ENCODE results near the gene ATP13A5.

ATP13A5 gene, protein sequence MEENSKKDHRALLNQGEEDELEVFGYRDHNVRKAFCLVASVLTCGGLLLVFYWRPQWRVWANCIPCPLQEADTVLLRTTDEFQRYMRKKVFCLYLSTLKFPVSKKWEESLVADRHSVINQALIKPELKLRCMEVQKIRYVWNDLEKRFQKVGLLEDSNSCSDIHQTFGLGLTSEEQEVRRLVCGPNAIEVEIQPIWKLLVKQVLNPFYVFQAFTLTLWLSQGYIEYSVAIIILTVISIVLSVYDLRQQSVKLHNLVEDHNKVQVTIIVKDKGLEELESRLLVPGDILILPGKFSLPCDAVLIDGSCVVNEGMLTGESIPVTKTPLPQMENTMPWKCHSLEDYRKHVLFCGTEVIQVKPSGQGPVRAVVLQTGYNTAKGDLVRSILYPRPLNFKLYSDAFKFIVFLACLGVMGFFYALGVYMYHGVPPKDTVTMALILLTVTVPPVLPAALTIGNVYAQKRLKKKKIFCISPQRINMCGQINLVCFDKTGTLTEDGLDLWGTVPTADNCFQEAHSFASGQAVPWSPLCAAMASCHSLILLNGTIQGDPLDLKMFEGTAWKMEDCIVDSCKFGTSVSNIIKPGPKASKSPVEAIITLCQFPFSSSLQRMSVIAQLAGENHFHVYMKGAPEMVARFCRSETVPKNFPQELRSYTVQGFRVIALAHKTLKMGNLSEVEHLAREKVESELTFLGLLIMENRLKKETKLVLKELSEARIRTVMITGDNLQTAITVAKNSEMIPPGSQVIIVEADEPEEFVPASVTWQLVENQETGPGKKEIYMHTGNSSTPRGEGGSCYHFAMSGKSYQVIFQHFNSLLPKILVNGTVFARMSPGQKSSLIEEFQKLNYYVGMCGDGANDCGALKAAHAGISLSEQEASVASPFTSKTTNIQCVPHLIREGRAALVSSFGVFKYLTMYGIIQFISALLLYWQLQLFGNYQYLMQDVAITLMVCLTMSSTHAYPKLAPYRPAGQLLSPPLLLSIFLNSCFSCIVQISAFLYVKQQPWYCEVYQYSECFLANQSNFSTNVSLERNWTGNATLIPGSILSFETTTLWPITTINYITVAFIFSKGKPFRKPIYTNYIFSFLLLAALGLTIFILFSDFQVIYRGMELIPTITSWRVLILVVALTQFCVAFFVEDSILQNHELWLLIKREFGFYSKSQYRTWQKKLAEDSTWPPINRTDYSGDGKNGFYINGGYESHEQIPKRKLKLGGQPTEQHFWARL

DNA sequence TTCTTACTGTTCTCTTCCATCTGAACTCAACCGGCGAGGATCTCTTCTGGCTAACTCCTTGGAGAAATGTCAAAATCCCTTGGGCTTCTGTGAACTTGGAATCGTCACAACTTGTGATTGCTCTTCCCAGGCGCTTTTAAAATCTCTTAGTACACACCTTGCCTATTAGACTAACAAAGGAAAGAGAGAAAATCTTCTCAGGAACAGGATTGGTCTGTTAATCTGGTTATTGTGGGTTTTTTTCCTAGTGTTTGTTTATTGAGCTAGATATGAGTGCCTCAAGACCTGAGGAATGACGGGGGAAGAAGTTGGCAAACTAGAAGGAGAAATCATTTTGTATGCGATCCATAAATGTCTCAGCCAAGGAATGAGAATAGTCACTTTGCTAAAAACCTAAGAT, at the start of gene ATP13A5:
Gene ATP13A5 (minus strand): TSS at position 48 of the 400 bp plus-strand sequence. CDS start 28 bp downstream, at position 20.
- DNase-seq (ENCODE audit: low spot score): no peak

DNA sequence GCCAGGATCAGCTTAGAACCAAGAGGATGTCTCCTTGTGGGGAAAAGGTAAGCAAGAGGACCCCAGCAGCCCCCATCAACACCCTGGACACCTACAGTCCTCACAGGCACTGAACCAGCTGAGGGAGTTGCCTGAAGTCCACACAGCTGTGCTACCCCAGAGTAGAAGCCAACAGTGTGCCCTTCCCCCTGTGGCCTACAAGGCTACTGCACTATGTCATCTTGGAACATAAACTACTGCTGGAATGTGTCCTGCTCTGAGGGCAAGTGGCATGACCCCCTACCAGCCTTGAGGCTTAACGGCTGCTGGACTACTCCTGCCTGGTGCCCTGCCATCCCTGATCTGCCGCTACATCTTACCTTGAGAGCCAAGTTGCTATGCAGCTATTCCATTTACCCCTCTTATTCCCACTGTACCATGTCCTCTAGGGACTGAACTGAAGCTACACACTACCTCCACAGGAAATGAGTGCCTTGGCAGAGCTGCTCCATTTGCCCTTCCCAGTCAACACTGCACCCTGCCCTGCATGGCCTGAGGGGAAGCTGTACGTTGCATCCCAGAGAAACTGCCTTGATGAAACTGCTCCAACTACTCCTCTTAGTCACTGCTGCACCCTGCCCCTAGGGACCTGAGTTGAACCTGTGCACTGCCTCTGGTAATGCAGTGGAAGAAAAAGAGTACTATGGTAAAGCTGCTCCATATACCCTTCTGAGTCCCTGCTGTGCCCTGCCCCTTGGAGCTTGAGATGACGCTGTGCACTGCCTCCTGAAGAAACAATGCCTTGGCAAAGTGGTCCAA, 40.2 kb upstream of the ATP13A5 start:
- DNase-seq (ENCODE audit: low spot score): no peak

DNA sequence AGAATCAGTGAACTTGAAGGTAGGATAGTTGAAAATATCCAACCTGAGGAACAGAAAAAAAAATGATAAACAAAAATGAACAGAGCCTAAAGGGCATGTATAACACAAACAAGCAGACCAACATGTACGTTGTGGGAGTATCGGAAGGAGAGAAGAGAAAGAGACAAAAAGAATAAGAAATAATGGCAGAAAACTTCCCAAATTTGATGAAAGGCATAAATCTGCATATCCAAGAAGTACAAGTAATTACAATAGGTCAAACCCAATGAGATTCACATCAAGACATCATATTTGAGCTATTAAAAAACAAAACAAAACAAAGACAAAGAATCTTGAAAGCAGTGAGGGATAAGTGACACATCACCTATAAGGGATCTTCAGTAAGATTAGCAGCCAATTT, 38.1 kb upstream of the ATP13A5 start:
- DNase-seq (ENCODE audit: low spot score): no peak

DNA sequence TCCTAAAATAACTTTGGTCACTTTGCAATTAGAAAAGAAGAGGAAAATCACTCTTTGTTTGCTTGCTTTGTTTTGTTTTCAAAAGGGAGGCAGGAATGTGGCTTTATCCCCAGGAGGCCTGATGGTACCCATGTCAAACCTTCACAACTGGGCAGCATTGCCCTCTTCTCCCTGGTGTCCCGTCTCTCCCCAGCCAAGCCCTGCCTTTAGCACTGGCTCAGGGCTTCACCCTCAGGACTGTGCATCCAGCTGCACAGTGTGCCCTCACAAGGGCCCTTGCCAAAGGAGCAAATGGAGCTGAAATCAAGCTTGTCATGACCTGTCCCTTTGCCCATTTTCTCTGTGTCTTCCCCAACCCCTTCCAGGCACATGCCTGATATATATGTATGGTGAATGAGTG, 29.1 kb upstream of the ATP13A5 start:
- no peak for DNase-seq (ENCODE audit: low spot score)

DNA sequence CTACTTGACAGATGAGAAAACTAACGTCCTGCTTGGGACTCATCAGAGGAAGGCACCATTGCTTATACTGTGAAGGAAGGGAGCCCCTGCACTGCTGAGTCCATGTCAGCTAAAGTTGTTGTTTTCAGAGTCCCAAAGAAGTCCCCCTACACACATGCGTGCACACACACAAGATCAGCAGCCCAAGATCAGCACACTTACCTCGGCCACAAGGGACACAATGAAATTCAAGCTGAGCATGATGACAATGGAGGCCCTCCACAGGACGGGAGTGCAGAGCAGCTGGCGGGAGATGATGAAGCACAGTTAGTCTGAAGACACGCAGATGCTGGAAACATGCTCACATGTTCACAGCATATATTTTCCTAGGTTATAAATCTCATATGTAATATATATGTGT, 28.6 kb upstream of the ATP13A5 start:
- DNase-seq (ENCODE audit: low spot score): no peak

DNA sequence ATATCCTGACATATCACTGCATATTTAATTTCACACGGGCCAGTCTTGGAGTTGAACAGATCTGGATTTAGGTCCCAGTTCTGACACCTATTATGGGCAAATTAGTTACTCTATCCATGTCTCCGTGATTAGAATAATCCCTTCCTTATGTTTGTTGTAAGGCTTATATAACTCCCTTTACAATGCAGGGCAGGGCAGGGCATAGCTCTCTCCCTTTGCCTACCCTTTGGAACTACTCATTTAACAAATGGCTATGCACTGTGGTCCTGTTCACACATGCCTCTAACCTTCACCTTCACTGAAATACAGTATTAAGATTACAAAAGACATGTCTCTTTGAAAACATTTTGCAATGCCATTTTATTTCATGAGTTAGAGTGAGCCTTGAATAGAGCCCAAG, 24.8 kb upstream of the ATP13A5 start:
- no peak for DNase-seq (ENCODE audit: low spot score)

DNA sequence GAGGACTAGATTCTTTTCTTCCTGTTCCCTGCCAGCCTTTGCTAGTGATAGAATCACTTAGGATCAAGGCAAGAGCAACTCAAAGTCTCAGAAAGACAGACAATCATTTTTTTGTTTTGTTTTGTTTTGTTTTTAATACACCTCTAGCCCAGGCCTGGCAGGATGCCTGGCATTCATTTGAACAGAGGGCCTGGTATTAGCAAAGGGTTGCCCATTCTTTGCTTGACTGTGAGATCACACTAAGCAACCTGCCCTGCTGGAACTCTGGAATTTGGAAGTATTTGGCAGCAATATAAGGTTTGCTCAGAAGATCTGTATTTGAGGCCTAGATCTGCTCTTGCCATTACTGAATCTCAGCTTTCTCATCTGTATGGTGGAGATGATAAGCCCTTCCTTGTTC, 21.8 kb upstream of the ATP13A5 start:
- no peak for DNase-seq (ENCODE audit: low spot score)

DNA sequence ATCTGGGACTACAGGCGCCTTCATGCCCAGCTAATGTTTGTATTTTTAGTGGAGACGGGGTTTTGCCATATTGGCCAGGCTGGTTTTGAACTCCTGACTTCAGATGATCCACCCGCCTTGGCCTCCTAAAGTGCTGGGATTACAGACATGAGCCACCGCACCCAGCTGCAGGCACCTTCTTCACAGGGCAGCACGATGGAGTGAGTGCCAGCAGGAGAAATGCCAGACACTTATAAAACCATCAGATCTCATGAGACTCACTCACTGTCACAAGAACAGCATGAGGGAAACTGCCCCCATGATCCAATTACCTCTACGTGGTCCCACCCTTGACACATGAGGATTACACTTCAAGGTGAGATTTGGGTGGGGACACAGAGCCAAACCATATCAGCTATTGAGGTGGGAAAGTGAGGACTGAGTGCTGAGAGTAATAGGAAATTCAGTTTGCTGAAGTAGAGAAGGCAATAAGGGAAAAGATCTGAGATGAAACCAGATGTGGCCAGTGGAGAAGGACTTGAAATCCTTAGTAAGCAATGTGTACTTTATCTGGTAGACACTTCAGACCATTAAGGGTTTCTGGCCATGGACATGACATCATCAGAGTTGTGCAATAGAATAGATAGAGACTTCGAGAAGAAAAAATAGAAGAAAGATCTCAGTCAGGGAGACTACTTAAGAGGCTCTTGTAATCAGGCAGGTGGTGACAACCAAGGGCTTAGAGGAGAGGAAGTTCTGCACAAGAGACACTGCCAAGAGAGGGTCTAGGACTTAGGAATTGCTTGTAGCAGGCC, 18.1 kb upstream of the ATP13A5 start:
- no peak for DNase-seq (ENCODE audit: low spot score)

DNA sequence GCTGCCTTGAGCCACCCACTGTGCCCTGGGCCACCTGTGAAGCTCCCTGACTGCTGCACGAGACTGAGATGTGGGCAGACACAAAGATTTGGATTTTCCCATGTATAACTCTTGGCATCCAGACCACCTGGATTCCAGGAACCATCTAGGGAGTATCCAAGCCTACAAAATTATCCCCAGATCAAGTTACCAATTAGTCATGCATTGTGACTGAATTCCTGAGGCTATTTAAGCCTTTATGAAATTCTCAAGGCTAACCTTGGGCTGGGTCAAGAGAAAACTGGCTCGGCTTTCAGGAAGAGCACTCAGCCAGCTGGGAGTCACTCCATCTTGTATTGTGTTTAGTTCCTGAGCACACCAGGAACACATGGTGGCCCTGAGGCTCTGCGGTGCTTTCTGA, 13.3 kb upstream of the ATP13A5 start:
- no peak for DNase-seq (ENCODE audit: low spot score)

DNA sequence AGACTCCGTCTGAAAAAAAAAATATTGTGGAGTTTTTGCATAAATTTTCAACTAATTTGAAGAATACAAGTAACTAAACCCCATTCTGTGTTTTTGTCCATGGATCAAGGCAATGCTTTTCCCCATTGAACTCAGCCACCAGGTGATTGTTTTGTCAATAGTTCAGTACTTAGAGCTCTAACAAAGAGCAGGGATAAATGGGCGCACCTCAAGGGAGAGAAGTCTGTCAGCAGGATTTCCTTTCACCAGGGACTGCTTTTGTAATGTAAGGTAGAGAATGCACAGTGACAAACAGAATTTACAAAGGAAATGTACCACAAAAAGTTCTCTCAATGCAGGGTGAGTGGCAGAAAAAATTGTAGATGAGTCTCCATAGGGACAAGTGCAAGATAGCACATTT, 10.8 kb upstream of the ATP13A5 start:
- DNase-seq (ENCODE audit: low spot score): no peak

DNA sequence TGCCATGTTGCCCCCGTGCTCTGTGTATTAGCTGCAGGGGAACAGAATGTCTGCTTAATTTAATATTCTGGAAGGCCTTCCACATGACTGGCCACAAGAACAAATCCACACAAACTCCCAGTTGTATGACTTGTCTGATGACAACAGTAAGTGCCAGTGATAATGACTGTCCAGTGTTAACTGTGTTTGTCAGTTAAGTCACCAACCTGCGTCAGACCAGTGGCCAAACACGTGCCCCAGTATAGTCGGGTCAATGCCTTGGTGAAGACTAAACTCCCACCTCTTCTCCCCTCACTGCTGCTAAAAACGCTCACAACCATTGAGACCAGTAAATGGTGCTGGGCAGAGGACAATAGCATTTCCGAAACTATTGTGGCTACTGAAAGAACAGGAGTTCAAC, 9.8 kb upstream of the ATP13A5 start:
- DNase-seq (ENCODE audit: low spot score): no peak

DNA sequence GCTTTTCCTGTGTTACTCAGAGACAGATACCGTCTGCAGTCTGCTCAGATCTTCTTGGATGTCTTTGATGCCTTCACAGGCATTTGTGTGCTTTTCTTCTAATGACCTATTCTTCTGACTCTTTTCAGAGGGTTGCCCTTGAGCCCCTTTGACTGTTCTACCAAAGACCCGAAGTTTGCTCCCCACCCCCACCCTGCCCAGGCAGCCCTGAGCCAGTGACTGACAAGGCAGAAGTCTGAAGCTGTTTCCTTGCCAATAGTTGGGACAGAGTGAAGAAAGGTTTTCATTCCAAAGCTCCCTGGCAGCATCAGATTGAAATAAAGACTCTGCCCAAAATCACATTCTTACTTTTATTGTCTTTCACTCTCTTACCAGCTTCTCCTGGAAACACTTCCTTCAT, 9.0 kb upstream of the ATP13A5 start:
- DNase-seq (ENCODE audit: low spot score): no peak

DNA sequence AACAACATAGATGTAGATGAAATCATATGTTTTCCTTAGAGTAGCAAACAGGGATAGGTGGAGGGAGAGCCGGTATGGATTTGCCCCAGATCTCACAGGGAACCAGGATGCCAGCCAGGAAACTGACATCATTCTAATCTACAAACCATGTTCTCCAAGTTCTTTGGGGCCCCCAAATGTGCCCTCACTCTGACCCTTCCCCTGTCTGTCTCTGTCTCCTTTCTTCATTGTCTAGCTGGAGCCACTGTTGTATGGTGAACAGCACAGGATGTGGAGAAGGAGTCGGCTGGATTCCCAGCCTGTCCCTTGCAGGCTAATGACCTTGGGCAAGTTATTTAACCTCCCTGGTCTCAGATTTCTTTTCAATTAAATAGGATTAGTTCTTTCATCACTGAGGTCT, 962 bp downstream of the ATP13A5 start:
- DNase-seq (ENCODE audit: low spot score): no peak

DNA sequence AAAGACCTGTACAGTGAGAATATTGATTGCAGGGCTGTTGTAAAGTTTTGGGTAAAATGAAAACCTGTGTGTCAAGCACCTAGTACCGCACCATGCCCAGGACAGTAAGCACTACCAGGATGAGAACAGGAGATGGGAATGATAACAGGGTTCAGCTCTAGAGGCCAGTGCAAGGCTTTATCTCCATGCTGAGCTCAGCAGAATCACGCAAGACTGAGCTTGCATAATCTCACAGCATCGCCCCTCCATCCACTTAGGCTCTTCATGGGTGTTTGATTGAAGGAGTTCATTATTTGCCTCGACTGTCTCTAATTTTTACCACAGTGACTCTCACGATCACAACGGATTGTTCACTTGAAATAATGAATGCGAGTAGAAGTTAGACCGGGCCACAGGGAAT, 2.9 kb downstream of the ATP13A5 start:
- DNase-seq (ENCODE audit: low spot score): no peak

DNA sequence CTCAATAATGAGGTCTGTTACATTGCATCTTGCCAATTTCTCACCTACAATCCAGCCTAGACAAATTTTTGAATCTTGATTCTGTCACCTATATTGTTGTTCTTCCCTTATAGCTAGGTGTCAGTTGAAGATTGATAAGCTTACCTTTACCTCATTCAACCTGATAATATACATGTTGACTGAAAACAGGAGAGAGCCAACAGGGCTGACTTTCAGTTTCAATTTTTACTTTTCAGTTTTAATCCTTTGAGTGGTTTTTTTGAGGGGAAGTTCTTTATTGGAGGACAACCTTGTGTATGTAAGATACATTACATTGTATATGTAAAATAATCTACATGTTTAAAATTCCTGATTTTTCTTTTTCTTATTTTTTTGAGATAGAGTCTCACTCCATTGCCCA, 5.8 kb downstream of the ATP13A5 start:
- DNase-seq (ENCODE audit: low spot score): no peak

DNA sequence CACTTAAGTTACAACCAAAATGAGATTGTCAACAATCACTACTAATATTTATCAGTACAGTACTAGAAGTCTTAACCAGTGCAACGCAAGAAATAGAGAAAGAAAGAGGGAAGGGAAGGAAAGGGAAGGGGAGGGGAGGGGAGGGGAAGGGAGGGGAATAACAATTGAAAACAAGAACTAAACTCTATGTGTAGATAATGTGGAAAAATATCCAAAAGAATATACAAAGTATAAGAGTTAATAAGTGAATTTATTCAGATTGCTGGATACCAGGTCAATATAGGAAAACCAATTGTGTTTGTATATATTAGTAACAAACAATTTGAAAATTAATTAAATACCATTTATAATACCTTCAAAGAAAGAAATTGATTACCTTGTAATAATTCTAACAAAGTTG, 10.7 kb downstream of the ATP13A5 start:
- DNase-seq (ENCODE audit: low spot score): no peak

DNA sequence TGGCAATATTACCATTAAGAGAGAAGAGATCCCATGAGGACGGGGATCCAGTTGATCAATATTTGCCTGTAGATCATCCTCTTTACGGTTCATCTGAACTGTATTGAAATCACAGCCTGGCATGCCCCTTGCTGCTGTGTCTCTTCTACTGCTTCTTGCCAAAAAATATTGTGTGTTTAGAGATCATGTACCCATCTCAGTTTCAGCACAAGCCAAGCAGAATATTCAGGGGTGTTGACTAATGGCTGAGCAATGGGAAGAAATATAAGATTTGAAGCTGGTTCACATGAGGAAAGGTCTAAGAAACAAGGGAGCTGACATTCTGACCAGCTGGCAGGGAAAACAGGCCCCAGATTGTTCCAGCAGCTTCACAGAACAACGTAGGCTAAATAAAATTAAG, 21.3 kb downstream of the ATP13A5 start:
- DNase-seq (ENCODE audit: low spot score): no peak

DNA sequence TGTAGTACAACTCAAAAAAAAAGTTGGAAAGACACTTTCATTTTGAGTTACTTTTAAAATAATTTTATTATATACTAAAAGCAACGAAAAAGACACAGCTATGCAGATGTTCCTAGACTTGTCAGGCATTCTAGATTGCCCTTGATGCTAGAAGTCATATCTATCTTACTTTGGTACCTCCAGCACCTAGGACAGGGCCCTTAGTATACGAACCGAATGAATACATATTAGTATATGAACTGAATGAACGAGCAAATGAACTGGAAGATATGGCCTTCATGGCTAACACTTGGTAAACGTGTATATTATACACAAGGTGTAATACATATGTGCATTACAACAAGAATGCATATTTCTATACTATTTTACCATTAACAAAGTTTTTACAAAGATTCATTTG, 24.1 kb downstream of the ATP13A5 start:
- no peak for DNase-seq (ENCODE audit: low spot score)

DNA sequence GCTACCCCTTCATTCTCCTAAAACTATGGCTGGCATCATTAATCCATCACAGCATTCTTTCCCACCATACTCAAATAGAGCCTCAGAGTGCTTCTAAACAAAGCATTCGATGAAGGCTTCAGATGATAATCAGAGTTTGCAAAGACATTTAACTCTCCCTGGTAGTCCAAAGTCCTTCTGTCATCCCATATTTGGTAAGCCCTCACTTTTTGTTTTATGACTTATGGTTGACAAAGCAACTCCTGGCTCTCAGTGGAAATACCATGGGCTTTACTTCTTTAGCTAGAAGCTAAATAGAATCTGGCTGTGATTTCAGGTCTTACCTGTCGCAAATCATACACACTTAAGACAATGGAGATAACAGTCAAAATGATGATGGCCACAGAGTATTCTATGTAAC, 27.8 kb downstream of the ATP13A5 start:
- no peak for DNase-seq (ENCODE audit: low spot score)

DNA sequence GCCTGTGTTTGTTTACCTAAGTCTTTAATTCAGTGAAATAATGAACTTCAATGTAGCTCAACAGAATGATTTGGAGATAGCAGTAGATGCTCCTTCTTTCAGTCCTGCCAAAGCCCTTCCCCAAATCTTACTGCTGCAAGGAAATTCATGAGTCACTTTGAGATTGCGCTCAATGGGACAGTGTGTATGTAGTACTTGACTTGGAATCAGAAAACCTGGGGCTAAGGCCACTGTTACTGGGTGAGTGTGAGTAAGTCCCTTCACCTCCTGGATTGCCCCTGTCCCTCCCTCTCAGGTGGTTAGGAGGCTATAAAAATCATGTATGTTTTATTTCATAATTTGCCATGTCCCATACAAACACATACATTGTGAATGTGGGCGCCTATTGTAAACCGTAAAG, 29.9 kb downstream of the ATP13A5 start:
- no peak for DNase-seq (ENCODE audit: low spot score)

All from COLO829 (cell line).